ENCODE measurements around the gene CHCHD2. TPM values are rescaled to one million over a fixed set of nuclear protein-coding genes. Genes with fewer than 3 reads are reported as not detected.
"Not testable (repeated sequence)": the region's sequence is repeated elsewhere in the genome, so short reads cannot be mapped to it uniquely, and the experiment has no call there.

The CHCHD2 gene
- total RNA-seq, 2 donors from 2014 or later, result 356 to 575 TPM

DNA sequence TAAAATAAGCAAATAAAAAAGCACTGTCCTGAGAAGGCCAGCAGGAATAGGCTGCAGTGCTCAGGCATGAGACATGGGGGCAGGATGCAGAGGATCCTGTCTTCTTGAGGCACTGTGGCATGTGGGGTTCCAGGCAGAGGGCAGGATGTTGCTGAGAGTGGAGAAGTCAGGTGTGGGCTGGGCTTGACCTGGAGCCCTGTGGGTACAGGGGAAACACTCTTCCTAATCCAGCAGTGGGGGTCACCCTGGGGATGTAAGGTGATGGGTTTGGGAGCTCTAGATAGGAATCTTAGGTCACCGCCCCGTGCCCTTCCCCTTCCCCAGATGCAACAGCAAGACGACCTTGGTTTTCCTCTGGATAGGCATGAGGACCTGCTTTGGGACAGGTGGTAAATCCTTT, 28.6 kb downstream of the CHCHD2 start:
- H3K27ac ChIP-seq, result peak overlapping the region in 1 of 2 donors; percentile 72
- H3K4me3 ChIP-seq, result no peak overlapping the region
- 89% methylated on average over 3 of the region's 3 CpGs for WGBS
- no peaks in the 10 kb centered on the region for H3K9me3 ChIP-seq
- peaks cover 0 to 4% of the 10 kb centered on the region in 2 donors for H3K36me3 ChIP-seq
- no peak for DNase-seq (ENCODE audit: low spot score)
- no peak for TF ChIP-seq POLR2AphosphoS5 (IDR thresholded peaks at IDR 0.05)
- no peak for TF ChIP-seq CTCF (IDR thresholded peaks at IDR 0.05)
- intact Hi-C loops (cut with DNase I), result loop anchor here (10.0 kb wide), 2 partner anchors 193 to 433 kb away; partner anchors contain the start of gene ZNF713
- H3K27me3 ChIP-seq (replicated peaks; ENCODE audit: insufficient read depth), result no peaks in the 10 kb centered on the region
- H3K4me1 ChIP-seq (replicated peaks), result peaks cover 16% of the 10 kb centered on the region

GRCh38 chr7:56074371-56074791, 31.9 kb downstream of the CHCHD2 start:
- Histone ChIP-seq H3K4me3 (no peak overlapping the region), H3K4me1 (replicated peaks) (peaks cover 9% of the 10 kb centered on the region), H3K36me3 (peaks cover 0 to 4% of the 10 kb centered on the region in 2 donors), H3K9me3 (no peaks in the 10 kb centered on the region), H3K27ac (no peak overlapping the region), H3K27me3 (replicated peaks; ENCODE audit: insufficient read depth) (no peaks in the 10 kb centered on the region)
- TF ChIP-seq POLR2AphosphoS5 (IDR thresholded peaks at IDR 0.05) (peak; percentile 92), CTCF (IDR thresholded peaks at IDR 0.05) (peak; percentile 77 to 97 (median 92)), POLR2A (IDR thresholded peaks at IDR 0.05) (no peak)
- 8% methylated on average over 19 of the region's 19 CpGs for WGBS
- DNase-seq (ENCODE audit: low spot score), result peak; percentile 94
- intact Hi-C loops (cut with DNase I), result loop anchor here (5.0 to 10.0 kb wide), 3 partner anchors 72 to 430 kb away; partner anchors contain the start of gene ZNF713

- WGBS, result 92% methylated on average over 13 of the region's 13 CpGs
- H3K27ac ChIP-seq; H3K4me1 ChIP-seq (replicated peaks); DNase-seq (ENCODE audit: low spot score); H3K9me3 ChIP-seq; intact Hi-C loops (cut with DNase I); H3K27me3 ChIP-seq (replicated peaks; ENCODE audit: insufficient read depth); H3K4me3 ChIP-seq; H3K36me3 ChIP-seq: not testable (repeated sequence)
Observed at GRCh38 chr7:56066376-56066775, 39.9 kb downstream of the CHCHD2 start.

- Histone ChIP-seq H3K4me1 (replicated peaks) (no peaks in the 10 kb centered on the region), H3K4me3 (peak within 1 kb of the TSS; percentile 63 to 71), H3K27me3 (replicated peaks; ENCODE audit: insufficient read depth) (no peaks in the 10 kb centered on the region), H3K9me3 (no peaks in the 10 kb centered on the region), H3K27ac (peak within 1 kb of the TSS; percentile 87 to 88), H3K36me3 (no peaks in the 10 kb centered on the region)
- intact Hi-C loops (cut with DNase I), result no loop called here
- WGBS, result 1% methylated on average over 48 of the region's 49 CpGs
- peak; percentile 89 for DNase-seq (ENCODE audit: low spot score)
- TF ChIP-seq POLR2AphosphoS5 (IDR thresholded peaks at IDR 0.05) (peak; percentile 93), POLR2A (IDR thresholded peaks at IDR 0.05) (peak; percentile 87), CTCF (IDR thresholded peaks at IDR 0.05) (peak in 3 of 4 experiments; percentile 5 to 45 (median 44))
Observed at GRCh38 chr7:56063882-56064625, 42.2 kb downstream of the CHCHD2 start, which contains the start of gene SUMF2. Gene SUMF2, plus strand, starts transcription at chr7:56064286. Its CDS starts 26 bp downstream, at chr7:56064312.

DNA sequence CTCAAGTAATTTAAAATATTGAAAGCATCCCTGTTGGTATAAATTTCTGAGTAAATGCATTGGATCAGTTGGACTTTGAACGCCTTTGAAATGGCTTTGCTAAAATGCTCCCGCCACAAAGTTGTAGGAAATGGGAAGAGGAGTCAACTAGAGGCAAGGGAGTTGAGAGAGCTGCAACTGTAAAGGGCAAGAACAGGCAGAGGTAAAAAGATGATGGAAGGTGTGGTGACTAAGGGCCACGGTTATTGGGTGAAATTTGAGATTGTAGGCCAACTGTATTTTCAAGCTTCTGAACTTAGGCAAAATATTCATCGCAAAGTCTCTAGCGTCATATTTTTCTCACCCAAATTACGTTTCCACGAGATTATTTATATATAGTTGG, 42.8 kb downstream of the CHCHD2 start:
- intact Hi-C loops (cut with DNase I), result no loop called here
- no peak for DNase-seq (ENCODE audit: low spot score)
- Histone ChIP-seq H3K9me3 (no peaks in the 10 kb centered on the region), H3K27ac (peak overlapping the region; percentile 87 to 88), H3K4me3 (peak overlapping the region in 1 of 2 donors; percentile 71), H3K4me1 (replicated peaks) (no peaks in the 10 kb centered on the region), H3K36me3 (no peaks in the 10 kb centered on the region), H3K27me3 (replicated peaks; ENCODE audit: insufficient read depth) (no peaks in the 10 kb centered on the region)
- WGBS, result 63% methylated on average over 7 of the region's 7 CpGs
- TF ChIP-seq POLR2AphosphoS5 (IDR thresholded peaks at IDR 0.05) (no peak), POLR2A (IDR thresholded peaks at IDR 0.05) (no peak), CTCF (IDR thresholded peaks at IDR 0.05) (no peak)
